ENCODE results near the gene ARL4A.
"Not testable (repeated sequence)": the region's sequence is repeated elsewhere in the genome, so short reads cannot be mapped to it uniquely, and the experiment has no call there.

The ARL4A gene

DNA sequence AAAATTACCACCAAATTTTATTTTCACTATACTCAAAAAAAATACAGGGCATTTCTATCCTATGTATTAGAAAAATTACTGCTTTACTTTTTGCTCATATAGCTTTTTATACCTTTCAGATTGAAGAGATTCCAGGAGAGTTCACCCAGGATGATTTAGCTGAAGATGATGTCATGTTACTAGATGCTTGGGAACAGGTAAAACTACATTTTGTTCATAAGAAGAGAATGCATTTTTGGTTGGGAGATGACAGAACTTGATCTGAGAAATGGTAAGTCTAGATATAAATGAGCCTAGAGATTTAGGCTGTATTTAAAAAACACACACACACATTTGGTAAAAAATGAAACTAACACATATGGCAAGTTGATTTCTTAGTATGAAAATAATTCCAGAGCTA lies 38.1 kb upstream of the ARL4A start:
- DNase-seq = no peak
- Mint-ChIP-seq H3K9me3 (no peaks in the 10 kb centered on the region), H3K4me3 (no peak overlapping the region), H3K27me3 (no peaks in the 10 kb centered on the region), H3K4me1 (no peaks in the 10 kb centered on the region), H3K36me3 (no peaks in the 10 kb centered on the region), H3K27ac (no peak overlapping the region)
- CTCF ChIA-PET = no interaction called here

DNA sequence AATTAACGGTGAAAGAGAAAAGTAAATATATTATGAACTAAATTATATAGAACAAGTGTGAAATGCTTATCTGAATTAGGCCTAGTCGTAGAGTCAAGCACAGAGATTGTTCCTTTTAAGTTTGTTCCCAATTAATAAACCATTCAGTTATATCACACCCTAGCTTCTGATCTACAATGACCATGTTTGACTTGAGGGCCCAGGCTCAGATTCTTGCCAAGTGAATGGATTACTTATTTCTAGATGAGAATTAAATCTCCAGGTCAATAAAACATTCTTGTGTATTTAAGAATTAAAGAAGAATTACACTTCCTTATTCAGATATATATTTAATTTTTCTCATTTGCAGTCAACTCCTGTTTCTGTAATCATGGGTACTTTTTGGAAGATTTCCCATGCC lies 37.4 kb upstream of the ARL4A start:
- Mint-ChIP-seq H3K9me3 (no peaks in the 10 kb centered on the region), H3K4me3 (no peak overlapping the region), H3K4me1 (no peaks in the 10 kb centered on the region), H3K36me3 (no peaks in the 10 kb centered on the region), H3K27ac (no peak overlapping the region), H3K27me3 (no peaks in the 10 kb centered on the region)
- CTCF ChIA-PET = no interaction called here
- DNase-seq = no peak

DNA sequence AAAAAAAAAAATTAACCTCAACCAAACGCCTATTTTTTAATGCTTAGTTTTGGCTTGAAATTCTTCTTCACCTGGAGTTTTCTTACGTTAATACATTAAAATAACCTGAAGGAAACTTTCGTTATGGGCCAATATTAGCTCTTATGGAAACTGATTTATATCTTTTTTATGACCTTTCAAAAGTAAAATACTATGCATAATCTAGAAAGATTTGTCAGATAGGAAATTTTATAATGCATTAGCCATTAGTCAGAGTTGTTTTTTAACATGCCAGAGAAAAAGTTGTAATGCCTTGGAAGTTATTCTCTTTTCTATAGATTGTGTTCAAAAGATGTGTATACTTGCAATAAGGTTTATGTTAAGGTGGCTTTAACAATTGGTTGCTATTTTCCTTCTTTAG lies 34.3 kb upstream of the ARL4A start:
- Mint-ChIP-seq H3K4me1 (no peaks in the 10 kb centered on the region), H3K36me3 (no peaks in the 10 kb centered on the region), H3K27ac (no peak overlapping the region), H3K4me3 (no peak overlapping the region), H3K9me3 (no peaks in the 10 kb centered on the region), H3K27me3 (no peaks in the 10 kb centered on the region)
- DNase-seq = no peak
- CTCF ChIA-PET = interaction anchor here (0.6 kb wide), 1 partner anchor 1835 kb away, joined by 3 read pairs; no protein-coding TSS in a partner anchor

DNA sequence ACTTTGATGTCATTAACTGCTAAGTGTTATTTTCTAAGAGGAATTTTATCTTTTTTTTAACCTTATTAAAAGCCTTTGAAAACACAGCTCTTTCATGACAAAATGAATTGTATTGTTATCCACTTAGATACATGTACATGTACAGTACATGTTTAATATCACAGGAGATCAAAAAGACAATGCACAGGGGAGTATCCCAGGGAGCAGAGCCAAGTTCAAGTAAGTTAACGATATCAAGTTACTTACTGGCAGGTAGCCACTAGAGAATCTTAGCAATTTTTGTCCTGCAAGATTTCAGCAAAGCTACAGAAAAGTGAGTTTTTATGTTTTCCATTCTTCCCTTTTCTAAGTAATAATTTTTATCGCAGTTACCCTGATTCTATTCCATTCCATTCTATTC lies 33.9 kb upstream of the ARL4A start:
- DNase-seq = no peak
- no peaks in the 10 kb centered on the region for H3K9me3 Mint-ChIP-seq
- no peaks in the 10 kb centered on the region for H3K36me3 Mint-ChIP-seq
- H3K4me3 Mint-ChIP-seq = no peak overlapping the region
- CTCF ChIA-PET = interaction anchor here (0.6 kb wide), 1 partner anchor 1834 kb away, joined by 3 read pairs; no protein-coding TSS in a partner anchor
- no peaks in the 10 kb centered on the region for H3K27me3 Mint-ChIP-seq
- no peaks in the 10 kb centered on the region for H3K4me1 Mint-ChIP-seq
- H3K27ac Mint-ChIP-seq = no peak overlapping the region

DNA sequence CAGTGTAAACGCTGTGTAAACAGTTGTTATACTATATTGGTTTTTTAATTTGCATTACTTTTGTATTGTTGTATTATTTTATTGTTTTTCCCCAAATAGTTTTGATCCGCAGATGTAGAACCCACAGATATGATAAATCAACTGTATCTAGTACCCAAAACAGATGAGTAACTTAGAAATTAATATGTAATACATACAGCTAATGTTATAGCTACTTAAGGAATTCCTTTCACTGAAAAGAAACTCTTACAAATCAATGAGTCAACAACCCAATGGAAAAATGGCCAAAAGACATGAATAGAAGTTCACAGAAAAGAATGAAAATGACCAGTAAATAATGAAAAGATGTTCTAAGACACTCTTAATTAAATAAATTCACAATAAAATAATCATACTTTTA lies 32.3 kb upstream of the ARL4A start:
- no peaks in the 10 kb centered on the region for H3K9me3 Mint-ChIP-seq
- DNase-seq = no peak
- H3K4me1 Mint-ChIP-seq = no peaks in the 10 kb centered on the region
- H3K36me3 Mint-ChIP-seq = no peaks in the 10 kb centered on the region
- CTCF ChIA-PET = no interaction called here
- H3K4me3 Mint-ChIP-seq = no peak overlapping the region
- no peak overlapping the region for H3K27ac Mint-ChIP-seq
- H3K27me3 Mint-ChIP-seq = no peaks in the 10 kb centered on the region

DNA sequence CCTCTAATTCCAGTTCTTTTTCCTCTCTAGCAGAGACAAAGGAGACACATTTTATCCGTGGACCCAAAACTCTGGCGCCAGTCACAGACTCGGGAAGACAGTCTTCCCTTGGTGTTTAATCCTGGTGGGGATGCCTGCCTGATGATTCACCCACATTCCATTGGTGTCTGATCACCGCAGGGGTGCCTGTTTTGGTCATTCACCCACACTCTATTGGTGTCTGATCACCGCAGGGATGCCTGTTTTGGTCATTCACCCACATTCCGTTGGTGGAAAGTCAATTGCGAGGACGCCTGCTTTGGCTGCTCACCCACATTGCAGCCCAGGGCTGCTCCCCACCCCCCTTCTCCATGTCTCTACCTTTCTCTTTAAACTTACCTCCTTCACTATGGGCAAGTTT lies 27.0 kb upstream of the ARL4A start:
- H3K9me3 Mint-ChIP-seq, CTCF ChIA-PET, H3K4me3 Mint-ChIP-seq, H3K27ac Mint-ChIP-seq, DNase-seq, H3K4me1 Mint-ChIP-seq, H3K36me3 Mint-ChIP-seq, H3K27me3 Mint-ChIP-seq: not testable (repeated sequence)

DNA sequence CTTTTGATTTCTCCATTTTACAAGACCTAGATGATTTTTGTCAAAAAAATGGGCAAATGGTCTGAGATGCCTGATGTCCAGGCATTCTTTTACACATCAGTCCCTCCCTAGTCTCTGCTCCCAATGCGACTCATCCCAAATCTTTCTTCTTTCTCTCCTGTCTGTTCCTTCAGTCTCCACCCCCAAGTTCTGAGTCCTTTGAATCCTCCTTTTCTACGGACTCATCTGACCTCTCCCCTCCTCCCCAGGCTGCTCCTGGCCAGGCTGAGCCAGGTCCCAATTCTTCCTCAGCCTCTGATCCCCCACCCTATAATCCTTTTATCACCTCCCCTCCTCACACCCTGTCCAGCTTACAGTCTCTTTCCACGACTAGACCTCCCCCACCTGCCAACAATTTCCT lies 26.4 kb upstream of the ARL4A start:
- CTCF ChIA-PET = not testable (repeated sequence)

DNA sequence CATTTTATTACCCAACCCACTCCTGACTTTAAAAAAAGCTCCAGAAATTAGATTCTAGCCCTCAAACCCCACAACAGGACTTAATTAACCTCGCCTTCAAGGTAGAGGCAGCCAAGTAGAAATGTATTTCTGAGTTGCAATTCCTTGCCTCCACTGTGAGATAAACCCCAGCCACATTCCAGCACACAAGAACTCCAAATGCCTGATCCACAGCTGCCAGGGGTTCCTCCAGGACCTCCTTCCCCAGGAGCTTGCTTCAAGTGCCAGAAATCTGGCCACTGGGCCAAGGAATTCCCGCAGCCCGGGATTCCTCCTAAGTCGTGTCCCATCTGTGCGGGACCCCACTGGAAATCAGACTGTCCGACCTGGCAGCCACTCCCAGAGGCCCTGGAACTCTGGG lies 25.9 kb upstream of the ARL4A start:
- Mint-ChIP-seq H3K36me3 (no peaks in the 10 kb centered on the region), H3K4me3 (no peak overlapping the region), H3K27me3 (no peaks in the 10 kb centered on the region), H3K4me1 (no peaks in the 10 kb centered on the region), H3K27ac (no peak overlapping the region), H3K9me3 (no peaks in the 10 kb centered on the region)
- CTCF ChIA-PET = no interaction called here
- DNase-seq = no peak

More for the DNA sequence above, 26.4 kb upstream of the ARL4A start:
- not testable (repeated sequence) for DNase-seq, H3K36me3 Mint-ChIP-seq, H3K9me3 Mint-ChIP-seq, H3K4me1 Mint-ChIP-seq, H3K27me3 Mint-ChIP-seq, H3K4me3 Mint-ChIP-seq, H3K27ac Mint-ChIP-seq

DNA sequence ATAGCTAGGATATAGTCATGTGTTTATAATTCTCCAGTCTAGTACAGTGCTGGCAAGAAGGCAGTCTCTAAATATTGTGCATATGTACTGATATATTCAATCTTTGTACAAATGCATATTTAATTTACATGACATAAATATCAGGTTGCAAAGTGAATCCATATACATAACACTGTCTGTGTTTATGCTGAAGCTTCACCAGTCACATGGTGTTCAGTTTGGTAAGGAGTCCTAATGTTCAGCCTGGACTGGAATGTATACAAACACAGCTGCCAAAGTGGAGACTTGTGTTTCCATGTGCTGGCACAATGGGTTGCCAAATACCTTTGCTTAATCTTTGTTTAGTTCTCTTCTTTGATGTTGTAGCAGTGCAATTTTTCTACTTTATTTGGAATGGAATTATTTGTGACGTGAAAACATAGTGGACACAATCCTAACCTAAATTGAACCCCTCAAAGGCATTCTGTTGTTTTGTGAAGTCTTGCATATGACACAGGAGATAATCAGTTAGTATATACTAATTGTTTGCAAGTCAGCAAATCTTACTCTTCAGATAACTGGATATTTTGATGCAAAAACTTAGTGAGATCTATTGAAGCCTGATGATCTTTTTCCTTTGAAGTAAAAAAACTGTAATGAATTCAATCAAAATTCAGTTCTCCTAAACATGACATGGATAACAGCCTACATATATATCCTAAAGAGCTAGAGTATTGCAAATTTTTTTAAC lies 17.3 kb upstream of the ARL4A start:
- H3K4me3 Mint-ChIP-seq = no peak overlapping the region
- no peaks in the 10 kb centered on the region for H3K9me3 Mint-ChIP-seq
- H3K4me1 Mint-ChIP-seq = peaks cover 6% of the 10 kb centered on the region
- no peaks in the 10 kb centered on the region for H3K27me3 Mint-ChIP-seq
- H3K27ac Mint-ChIP-seq = no peak overlapping the region
- no peak for DNase-seq
- H3K36me3 Mint-ChIP-seq = no peaks in the 10 kb centered on the region
- CTCF ChIA-PET = no interaction called here

DNA sequence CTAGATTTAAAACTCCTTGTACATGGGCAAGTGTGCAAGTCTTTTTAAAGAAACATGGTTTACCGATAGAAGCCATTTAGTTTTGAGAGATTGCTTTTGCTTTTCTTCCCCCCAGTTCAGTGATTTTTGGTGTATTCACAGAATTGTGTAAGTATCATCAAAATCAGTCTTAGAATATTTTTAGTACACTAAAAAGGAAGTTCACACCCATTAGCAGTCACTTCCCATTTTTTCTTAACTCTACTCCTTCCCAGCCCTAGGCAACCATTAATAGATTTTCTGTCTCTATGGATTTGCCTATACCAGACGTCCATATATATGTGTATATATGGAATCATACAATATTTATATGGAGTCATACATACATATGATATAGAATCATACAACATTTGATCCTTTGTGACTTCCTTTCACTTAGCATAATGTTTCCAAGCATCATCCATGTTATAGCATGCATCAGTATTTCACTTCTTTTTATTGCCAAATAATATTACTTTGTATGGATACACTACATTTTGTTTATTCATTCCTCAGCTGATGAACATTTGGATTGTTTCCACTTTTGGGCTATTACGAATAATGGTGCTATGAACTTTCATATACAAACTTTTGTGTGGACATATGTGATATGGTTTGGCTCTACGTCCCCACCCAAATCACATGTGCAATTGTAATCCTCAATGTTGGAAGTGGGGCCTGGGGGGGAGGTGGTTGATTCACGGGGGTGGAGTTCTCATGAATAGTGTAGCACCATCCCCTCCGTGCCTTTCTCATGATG lies 16.5 kb upstream of the ARL4A start:
- H3K4me3 Mint-ChIP-seq = no peak overlapping the region

DNA sequence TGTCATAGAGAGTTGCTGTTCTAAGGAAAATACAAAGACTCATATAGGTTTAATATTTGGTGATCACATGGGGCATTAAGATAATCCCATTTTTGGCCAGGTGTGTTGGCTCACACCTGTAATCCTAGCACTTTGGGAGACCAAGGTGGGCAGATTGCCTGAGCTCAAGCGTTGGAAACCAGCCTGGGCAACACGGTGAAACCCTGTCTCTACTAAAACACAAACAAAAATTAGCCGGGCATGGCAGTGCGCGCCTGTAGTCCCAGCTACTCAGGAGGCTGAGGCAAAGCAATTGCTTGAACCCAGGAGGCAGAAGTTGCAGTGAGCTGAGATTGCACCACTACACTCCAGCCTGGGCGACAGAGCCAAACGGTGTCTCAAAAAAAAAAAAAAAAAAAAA lies 14.0 kb upstream of the ARL4A start:
- CTCF ChIA-PET, DNase-seq, H3K4me3 Mint-ChIP-seq, H3K9me3 Mint-ChIP-seq, H3K27ac Mint-ChIP-seq, H3K4me1 Mint-ChIP-seq, H3K27me3 Mint-ChIP-seq, H3K36me3 Mint-ChIP-seq: not testable (repeated sequence)

More for the DNA sequence above, 16.5 kb upstream of the ARL4A start:
- Mint-ChIP-seq H3K36me3 (no peaks in the 10 kb centered on the region), H3K27me3 (no peaks in the 10 kb centered on the region), H3K4me1 (peaks cover 8% of the 10 kb centered on the region), H3K9me3 (no peaks in the 10 kb centered on the region), H3K27ac (no peak overlapping the region)
- no peak for DNase-seq
- CTCF ChIA-PET = no interaction called here

DNA sequence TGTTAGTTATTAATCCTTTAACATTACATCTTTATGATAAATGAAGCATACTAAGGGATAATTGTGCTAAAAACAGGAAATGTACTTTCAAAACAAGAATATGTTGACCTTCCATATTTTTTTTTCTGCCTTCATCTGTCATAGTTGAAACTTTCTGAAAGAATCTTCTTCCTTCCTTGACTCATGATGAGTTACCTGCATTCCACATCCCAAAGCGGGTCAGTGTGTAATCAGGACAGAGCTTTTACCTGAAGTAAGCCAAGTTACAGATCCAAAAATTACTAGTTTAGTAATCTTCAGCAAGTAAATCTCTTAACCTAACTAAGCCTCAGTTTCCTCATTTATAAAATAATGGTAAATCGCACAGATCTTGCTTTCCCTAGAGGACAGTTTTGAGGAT lies 13.4 kb upstream of the ARL4A start:
- no peak for DNase-seq
- H3K9me3 Mint-ChIP-seq = no peaks in the 10 kb centered on the region
- no peaks in the 10 kb centered on the region for H3K27me3 Mint-ChIP-seq
- H3K27ac Mint-ChIP-seq = no peak overlapping the region
- no peaks in the 10 kb centered on the region for H3K36me3 Mint-ChIP-seq
- no peak overlapping the region for H3K4me3 Mint-ChIP-seq
- peaks cover 8% of the 10 kb centered on the region for H3K4me1 Mint-ChIP-seq
- CTCF ChIA-PET = interaction anchor here (1.2 kb wide), 1 partner anchor 150 kb away, joined by 4 read pairs; no protein-coding TSS in a partner anchor

DNA sequence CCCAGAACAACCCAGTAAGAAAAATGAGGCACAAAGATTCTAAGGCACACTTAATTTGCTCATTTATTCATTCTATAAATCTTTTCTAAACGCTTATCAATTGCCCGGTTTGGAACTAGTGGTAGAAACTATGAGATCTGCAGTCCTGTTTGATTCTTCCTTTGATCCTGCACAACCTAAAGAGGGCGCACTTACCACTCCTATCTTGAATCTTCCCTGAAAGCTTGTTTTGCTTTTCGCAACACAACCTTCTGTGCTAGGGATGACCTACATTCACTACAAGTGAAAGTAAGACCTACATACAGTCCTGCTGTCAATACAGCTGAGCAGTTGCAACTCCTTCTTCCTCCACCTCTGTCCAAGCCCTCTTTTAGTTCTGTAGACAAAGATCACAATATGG lies 12.6 kb upstream of the ARL4A start:
- Mint-ChIP-seq H3K4me3 (no peak overlapping the region), H3K27me3 (no peaks in the 10 kb centered on the region), H3K36me3 (no peaks in the 10 kb centered on the region), H3K9me3 (no peaks in the 10 kb centered on the region), H3K4me1 (peaks cover 8% of the 10 kb centered on the region), H3K27ac (no peak overlapping the region)
- CTCF ChIA-PET = interaction anchor here (0.8 to 1.6 kb wide), 7 partner anchors 11 to 588 kb away, joined by 3 to 15 read pairs (median 4); no protein-coding TSS in a partner anchor
- peak; percentile 63 for DNase-seq

DNA sequence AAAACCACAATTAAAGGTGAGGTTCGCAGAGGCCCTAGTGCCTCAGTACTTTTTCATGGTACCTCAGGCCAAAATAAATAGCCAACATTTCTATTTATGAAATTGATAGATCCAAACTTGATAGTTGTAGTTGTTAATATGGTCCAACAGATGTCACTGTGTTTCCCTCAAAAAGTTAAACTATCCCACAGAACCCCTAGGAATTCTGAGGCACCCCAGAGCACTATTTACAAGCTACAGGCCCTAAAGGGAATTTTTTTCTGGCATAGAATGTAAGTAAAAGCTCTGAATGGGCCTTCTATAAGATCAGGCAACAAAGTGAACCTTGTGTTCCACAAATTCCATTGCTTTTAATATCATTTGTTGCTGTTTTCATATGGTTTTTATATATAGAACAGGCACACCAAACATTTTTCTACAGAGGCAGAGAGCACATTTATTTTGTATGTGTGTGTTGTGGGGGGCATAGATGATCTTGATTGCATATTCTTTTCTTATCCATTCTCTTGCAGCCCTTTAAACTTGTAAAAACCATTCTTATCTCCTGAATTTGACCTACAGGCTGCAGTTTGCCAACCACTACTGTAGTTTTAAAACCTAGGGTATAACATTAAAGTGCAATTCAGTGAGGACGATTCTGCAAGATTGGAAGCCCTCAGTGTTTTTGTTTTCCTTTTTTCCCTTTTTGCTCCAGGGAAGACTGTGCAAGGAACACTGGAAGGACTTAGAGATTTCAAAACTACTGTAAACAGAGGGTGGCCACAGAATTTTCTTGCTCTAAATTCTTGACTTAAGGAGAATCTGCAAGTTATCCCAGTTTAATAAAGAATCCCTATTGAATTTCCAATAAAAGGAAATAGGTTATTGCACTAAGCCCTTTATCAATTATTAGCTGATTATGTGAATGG lies 3.5 kb upstream of the ARL4A start:
- Mint-ChIP-seq H3K36me3 (peaks cover 4% of the 10 kb centered on the region), H3K27ac (no peak overlapping the region), H3K4me3 (no peak overlapping the region), H3K4me1 (peaks cover 26% of the 10 kb centered on the region), H3K27me3 (peaks cover 3% of the 10 kb centered on the region), H3K9me3 (no peaks in the 10 kb centered on the region)
- CTCF ChIA-PET = interaction anchor here (0.8 to 3.5 kb wide), 3 partner anchors 9 to 578 kb away, joined by 3 to 15 read pairs (median 3); no protein-coding TSS in a partner anchor
- DNase-seq = no peak
